HepG2 (cell line): ENCODE data around the gene JSRP1. TPM values are rescaled to one million over a fixed set of nuclear protein-coding genes. Genes with fewer than 3 reads are reported as not detected.

ENCODE experiments used
- ETV5 ChIP-seq: IDR thresholded peaks from 2 replicates; pipeline ENCODE4 v1.6.1; 2018; ENCODE audit warnings: missing biosample characterization, missing genetic modification reagents, inconsistent platforms, borderline replicate concordance
- FOSL1 ChIP-seq: sonication (generic); formaldehyde crosslinking; IDR thresholded peaks from 2 replicates; pipeline ENCODE4 v1.9.0; 2021; ENCODE audit warnings: missing genetic modification reagents, borderline replicate concordance
- KDM5B ChIP-seq: sonication (generic); formaldehyde crosslinking; IDR thresholded peaks from 2 replicates; pipeline ENCODE4 v1.4.0; 2020; ENCODE audit warnings: missing genetic modification reagents, mild to moderate bottlenecking, borderline replicate concordance
- MTF1 ChIP-seq: sonication (generic); formaldehyde crosslinking; IDR thresholded peaks from 2 replicates; pipeline ENCODE4 v1.5.0; 2020; ENCODE audit warnings: missing genetic modification reagents
- NRL ChIP-seq: sonication (generic); formaldehyde crosslinking; IDR thresholded peaks from 2 replicates; pipeline ENCODE4 v1.5.0; 2020; ENCODE audit warnings: missing genetic modification reagents, mild to moderate bottlenecking, moderate library complexity, borderline replicate concordance
- ONECUT2 ChIP-seq: sonication (generic); formaldehyde crosslinking; IDR thresholded peaks from 2 replicates; pipeline ENCODE4 v1.4.0; 2020; ENCODE audit warnings: missing genetic modification reagents
- SNAI1 ChIP-seq: sonication (generic); formaldehyde crosslinking; IDR thresholded peaks from 2 replicates; pipeline ENCODE4 v1.5.0; 2020; ENCODE audit warnings: mild to moderate bottlenecking, missing genetic modification reagents, borderline replicate concordance
- SP1 ChIP-seq, 2 experiments: fragments of 450-650 bp in 1 of 2; sonication (generic) in 1 of 2; formaldehyde crosslinking in 1 of 2; IDR thresholded peaks; 2 replicates each; pipeline versions ENCODE4 v1.4.0 to v1.6.1; 2016 to 2020; ENCODE audit warnings: missing genetic modification reagents in 1 of 2
- SRSF1 ChIP-seq: fragments of 200-400 bp; formaldehyde crosslinking; optimal IDR thresholded peaks from 2 replicates; pipeline ENCODE3; 2017; ENCODE audit warnings: mild to moderate bottlenecking, low read depth, low read length, moderate library complexity
- U2AF1 ChIP-seq: fragments of 200-400 bp; formaldehyde crosslinking; optimal IDR thresholded peaks from 2 replicates; pipeline ENCODE3; 2017; ENCODE audit warnings: mild to moderate bottlenecking, low read depth, low read length
- ZNF326 ChIP-seq: sonication (generic); formaldehyde crosslinking; IDR thresholded peaks from 2 replicates; pipeline ENCODE4 v1.4.0; 2020; ENCODE audit warnings: missing genetic modification reagents, borderline replicate concordance
- ZNF574 ChIP-seq: sonication (generic); formaldehyde crosslinking; IDR thresholded peaks from 2 replicates; pipeline ENCODE4 v1.4.0; 2020; ENCODE audit warnings: missing genetic modification reagents
- ZNF737 ChIP-seq: sonication (generic); formaldehyde crosslinking; IDR thresholded peaks from 2 replicates; pipeline ENCODE4 v1.5.0; 2020; ENCODE audit warnings: missing genetic modification reagents, mild to moderate bottlenecking, borderline replicate concordance
- ZNF788 ChIP-seq: sonication (generic); formaldehyde crosslinking; IDR thresholded peaks from 2 replicates; pipeline ENCODE4 v1.5.0; 2020; ENCODE audit warnings: mild to moderate bottlenecking, missing genetic modification reagents, borderline replicate concordance
- polyA plus RNA-seq, 8 experiments: library from polyadenylated mRNA; depleted of rRNA in 3 of 8; stranded (reverse) in 7 of 8; unstranded in 1 of 8; fragments of >200 nt; fragmentation: Illumina TruSeq in 4 of 8; extraction: Trizol in 4 of 8; gene quantifications; 2 replicates each; pipeline versions ENCODE4 v1.2.1 to v1.2.3, GENCODE V29; 2011 to 2016; ENCODE audit warnings: low read depth in 4 of 8, missing spikeins in 1 of 8, mixed read lengths in 1 of 8; ENCODE audit not compliant: insufficient read depth in 1 of 8
- total RNA-seq, 5 experiments: library from RNA; depleted of rRNA; stranded (reverse); fragments of >200 nt; fragmentation: Illumina TruSeq; extraction: Trizol; gene quantifications; 2 replicates each; pipeline ENCODE4 v1.2.3, GENCODE V29; 2016; ENCODE audit warnings: low read depth in 1 of 5
- TF ChIP-seq, protein P1 (sequence below), 2 experiments: sonication (generic) in 1 of 2; formaldehyde crosslinking in 1 of 2; IDR thresholded peaks; 2 replicates each; pipeline versions ENCODE4 v1.4.0 to v1.6.1; 2018 to 2020; ENCODE audit warnings: missing genetic modification reagents in 2 of 2, borderline replicate concordance in 1 of 2, low read depth in 1 of 2, mild to moderate bottlenecking in 1 of 2, missing biosample characterization in 1 of 2
- TF ChIP-seq, protein P2 (sequence below): sonication (generic); formaldehyde crosslinking; IDR thresholded peaks from 2 replicates; pipeline ENCODE4 v1.9.0; 2021; ENCODE audit warnings: missing genetic modification reagents, borderline replicate concordance
- TF ChIP-seq, protein P3 (sequence below), 2 experiments: sonication (generic) in 1 of 2; formaldehyde crosslinking in 1 of 2; IDR thresholded peaks; 2 replicates each; pipeline versions ENCODE4 v1.5.1 to v1.6.1; 2011 to 2020; ENCODE audit warnings: borderline replicate concordance in 1 of 2, low read depth in 1 of 2, low read length in 1 of 2, mild to moderate bottlenecking in 1 of 2, missing genetic modification reagents in 1 of 2, moderate library complexity in 1 of 2

Gene JSRP1
- total and polyA plus RNA-seq, 2 of the 13 experiments (the other 11 are each of a cell fraction or from before 2014, with no cell fraction given), result 0.16 to 0.38 TPM

- no peak for TF ChIP-seq SNAI1
- TF ChIP-seq, protein P1, sequence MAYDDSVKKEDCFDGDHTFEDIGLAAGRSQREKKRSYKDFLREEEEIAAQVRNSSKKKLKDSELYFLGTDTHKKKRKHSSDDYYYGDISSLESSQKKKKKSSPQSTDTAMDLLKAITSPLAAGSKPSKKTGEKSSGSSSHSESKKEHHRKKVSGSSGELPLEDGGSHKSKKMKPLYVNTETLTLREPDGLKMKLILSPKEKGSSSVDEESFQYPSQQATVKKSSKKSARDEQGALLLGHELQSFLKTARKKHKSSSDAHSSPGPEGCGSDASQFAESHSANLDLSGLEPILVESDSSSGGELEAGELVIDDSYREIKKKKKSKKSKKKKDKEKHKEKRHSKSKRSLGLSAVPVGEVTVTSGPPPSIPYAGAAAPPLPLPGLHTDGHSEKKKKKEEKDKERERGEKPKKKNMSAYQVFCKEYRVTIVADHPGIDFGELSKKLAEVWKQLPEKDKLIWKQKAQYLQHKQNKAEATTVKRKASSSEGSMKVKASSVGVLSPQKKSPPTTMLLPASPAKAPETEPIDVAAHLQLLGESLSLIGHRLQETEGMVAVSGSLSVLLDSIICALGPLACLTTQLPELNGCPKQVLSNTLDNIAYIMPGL (CRISPR knock-in tag; IDR thresholded peaks at IDR 0.05; ENCODE audit: borderline replicate concordance in 1 of 2, low read depth in 1 of 2), result 0 out of 4 replicates have a peak, but pooled peaks of 1 of the 2 experiments have one; percentile 20
- TF ChIP-seq SP1 (IDR thresholded peaks at IDR 0.05), result no peak
- no peak for TF ChIP-seq SP1 (CRISPR knock-in tag; IDR thresholded peaks at IDR 0.05)
- TF ChIP-seq U2AF1, result no peak
- no peak for TF ChIP-seq ZNF574 (CRISPR knock-in tag)
- no peak; the same call in 1 of the 2 replicates for TF ChIP-seq NRL (CRISPR knock-in tag)
- no peak for TF ChIP-seq ZNF326 (CRISPR knock-in tag)
- no peak for TF ChIP-seq FOSL1
- TF ChIP-seq, protein P2, sequence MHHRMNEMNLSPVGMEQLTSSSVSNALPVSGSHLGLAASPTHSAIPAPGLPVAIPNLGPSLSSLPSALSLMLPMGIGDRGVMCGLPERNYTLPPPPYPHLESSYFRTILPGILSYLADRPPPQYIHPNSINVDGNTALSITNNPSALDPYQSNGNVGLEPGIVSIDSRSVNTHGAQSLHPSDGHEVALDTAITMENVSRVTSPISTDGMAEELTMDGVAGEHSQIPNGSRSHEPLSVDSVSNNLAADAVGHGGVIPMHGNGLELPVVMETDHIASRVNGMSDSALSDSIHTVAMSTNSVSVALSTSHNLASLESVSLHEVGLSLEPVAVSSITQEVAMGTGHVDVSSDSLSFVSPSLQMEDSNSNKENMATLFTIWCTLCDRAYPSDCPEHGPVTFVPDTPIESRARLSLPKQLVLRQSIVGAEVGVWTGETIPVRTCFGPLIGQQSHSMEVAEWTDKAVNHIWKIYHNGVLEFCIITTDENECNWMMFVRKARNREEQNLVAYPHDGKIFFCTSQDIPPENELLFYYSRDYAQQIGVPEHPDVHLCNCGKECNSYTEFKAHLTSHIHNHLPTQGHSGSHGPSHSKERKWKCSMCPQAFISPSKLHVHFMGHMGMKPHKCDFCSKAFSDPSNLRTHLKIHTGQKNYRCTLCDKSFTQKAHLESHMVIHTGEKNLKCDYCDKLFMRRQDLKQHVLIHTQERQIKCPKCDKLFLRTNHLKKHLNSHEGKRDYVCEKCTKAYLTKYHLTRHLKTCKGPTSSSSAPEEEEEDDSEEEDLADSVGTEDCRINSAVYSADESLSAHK (CRISPR knock-in tag), result no peak
- TF ChIP-seq ZNF788 (CRISPR knock-in tag), result peak; percentile 40; the same call in 1 of the 2 replicates
- TF ChIP-seq ONECUT2, result no peak
- TF ChIP-seq, protein P3, sequence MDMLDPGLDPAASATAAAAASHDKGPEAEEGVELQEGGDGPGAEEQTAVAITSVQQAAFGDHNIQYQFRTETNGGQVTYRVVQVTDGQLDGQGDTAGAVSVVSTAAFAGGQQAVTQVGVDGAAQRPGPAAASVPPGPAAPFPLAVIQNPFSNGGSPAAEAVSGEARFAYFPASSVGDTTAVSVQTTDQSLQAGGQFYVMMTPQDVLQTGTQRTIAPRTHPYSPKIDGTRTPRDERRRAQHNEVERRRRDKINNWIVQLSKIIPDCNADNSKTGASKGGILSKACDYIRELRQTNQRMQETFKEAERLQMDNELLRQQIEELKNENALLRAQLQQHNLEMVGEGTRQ (IDR thresholded peaks at IDR 0.05; ENCODE audit: low read depth, low read length), result no peak
- TF ChIP-seq, protein P3 (CRISPR knock-in tag; IDR thresholded peaks at IDR 0.05; ENCODE audit: borderline replicate concordance), result no peak
- no peak for TF ChIP-seq ZNF737
- TF ChIP-seq SRSF1, result peak; percentile 63
- TF ChIP-seq MTF1, result no peak
- TF ChIP-seq ETV5, result peak; percentile 47; the same call in 1 of the 2 replicates
- TF ChIP-seq KDM5B, result no peak
Measured at GRCh38 chr19:2282062-2282861, 26.0 kb upstream of the JSRP1 start, which contains the start of gene PEAK3 (continued).
